B cell (primary cell): ENCODE data around the gene PLCB3. TPM values are rescaled to one million over a fixed set of nuclear protein-coding genes. Genes with fewer than 3 reads are reported as not detected.
A peak's percentile ranks its signal among the peaks of the same experiment; 100 is the strongest.

Experiments
- ATAC-seq: fragments of 200-7000 bp; cut with Tn5 transposase; one replicate; pipeline ENCODE4 v1.10.0; 2021; ENCODE audit warnings: low read depth, mild to moderate bottlenecking, moderate number of reproducible peaks, moderate library complexity
- CTCF ChIA-PET: fragments of 350-600 bp; sonication (Branson Sonifier 250); formaldehyde crosslinking; loops from one replicate; lab custom pipeline; 2021; ENCODE audit warnings: antibody characterized with exemption, inconsistent platforms; lab: Charles Lee
- POLR2A ChIA-PET: fragments of 350-600 bp; sonication (Branson Sonifier 250); formaldehyde crosslinking; loops from one replicate; lab custom pipeline; 2021; ENCODE audit warnings: antibody characterized with exemption; lab: Charles Lee
- DNase-seq: peaks from one replicate; pipeline ENCODE4 v3.0.0; 2013
- H2AFZ ChIP-seq: 2 replicates; pipeline ENCODE4 v1.6.1; 2012; ENCODE audit warnings: mild to moderate bottlenecking, low read depth, low read length; ENCODE audit not compliant: insufficient read depth, poor library complexity, severe bottlenecking
- H3K27ac ChIP-seq, 2 donors: 1 replicate in 1 of 2; 2 replicates in 1 of 2; pipeline ENCODE4 v1.5.1; 2012 to 2013; ENCODE audit warnings: low read length in 2 of 2, mild to moderate bottlenecking in 2 of 2, moderate library complexity in 1 of 2
- H3K27me3 ChIP-seq, 4 experiments: fragments of 200-600 bp in 1 of 4; sonication (generic) in 1 of 4; replicated peaks in 1 of 4; 1 replicate in 2 of 4; 2 replicates in 2 of 4; pipeline versions ENCODE4 v1.6.1 to v1.7.0; 2013 to 2016; ENCODE audit warnings: low read length in 3 of 4, mild to moderate bottlenecking in 2 of 4, mixed read lengths in 1 of 4, moderate library complexity in 1 of 4; ENCODE audit not compliant: insufficient read depth in 4 of 4, control insufficient read depth in 3 of 4; ENCODE audit errors: control extremely low read depth in 1 of 4
- H3K36me3 ChIP-seq, 2 experiments: replicated peaks in 1 of 2; 1 replicate in 1 of 2; 2 replicates in 1 of 2; pipeline versions ENCODE4 v1.6.1 to v1.7.1; 2013; ENCODE audit warnings: low read length in 1 of 2; ENCODE audit not compliant: insufficient read depth in 2 of 2, control insufficient read depth in 1 of 2; ENCODE audit errors: control extremely low read depth in 1 of 2, extremely low read depth in 1 of 2
- H3K4me1 ChIP-seq, 2 donors: fragments of 200-600 bp in 1 of 2; sonication (generic) in 1 of 2; 1 replicate in 1 of 2; 2 replicates in 1 of 2; pipeline versions ENCODE4 v1.5.1 to v1.6.1; 2013 to 2017; ENCODE audit warnings: low read length in 2 of 2; ENCODE audit not compliant: control insufficient read depth in 2 of 2, insufficient read depth in 2 of 2
- H3K4me2 ChIP-seq: replicated peaks from 2 replicates; pipeline ENCODE3; 2012; ENCODE audit warnings: mild to moderate bottlenecking, low read depth, low read length; ENCODE audit not compliant: poor library complexity, severe bottlenecking
- H3K4me3 ChIP-seq, 5 experiments: fragments of 200-600 bp in 1 of 5; sonication (generic) in 1 of 5; 1 replicate in 3 of 5; 2 replicates in 2 of 5; pipeline versions ENCODE4 v1.5.1 to v1.7.0; 2011 to 2016; ENCODE audit warnings: low read length in 4 of 5, mild to moderate bottlenecking in 4 of 5, low read depth in 2 of 5, control low read depth in 1 of 5, moderate library complexity in 1 of 5; ENCODE audit not compliant: insufficient read depth in 1 of 5; ENCODE audit errors: control extremely low read depth in 1 of 5, extremely low read depth in 1 of 5
- H3K79me2 ChIP-seq: fragments of 200-600 bp; sonication (generic); one replicate; pipeline ENCODE4 v1.6.0; 2016; ENCODE audit warnings: low read length; ENCODE audit not compliant: control insufficient read depth, insufficient read depth
- H3K9ac ChIP-seq: fragments of 200-600 bp; sonication (generic); 2 replicates; pipeline ENCODE4 v1.6.1; 2017; ENCODE audit warnings: mild to moderate bottlenecking, low read length, moderate library complexity
- H3K9me3 ChIP-seq, 3 donors: one replicate each; pipeline versions ENCODE4 v1.6.1 to v1.7.1; 2013; ENCODE audit warnings: low read length in 2 of 3; ENCODE audit not compliant: control insufficient read depth in 2 of 3, insufficient read depth in 1 of 3; ENCODE audit errors: control extremely low read depth in 1 of 3
- H4K20me1 ChIP-seq: 2 replicates; pipeline ENCODE4 v1.6.0; 2012; ENCODE audit warnings: mild to moderate bottlenecking, low read length; ENCODE audit not compliant: insufficient read depth, control insufficient read depth, poor library complexity, severe bottlenecking
- H3K27ac Mint-ChIP-seq: one replicate; pipeline ENCODE4 v1.8.0; 2021; ENCODE audit warnings: mixed read lengths
- H3K27me3 Mint-ChIP-seq: one replicate; pipeline ENCODE4 v1.8.0; 2021; ENCODE audit warnings: mixed read lengths
- H3K4me1 Mint-ChIP-seq: one replicate; pipeline ENCODE4 v1.8.0; 2021; ENCODE audit warnings: mixed read lengths
- H3K4me3 Mint-ChIP-seq: one replicate; pipeline ENCODE4 v1.8.0; 2021; ENCODE audit warnings: mixed read lengths
- H3K9me3 Mint-ChIP-seq: one replicate; pipeline ENCODE4 v1.8.0; 2022; ENCODE audit warnings: mixed read lengths; ENCODE audit not compliant: insufficient read depth
- EZH2 ChIP-seq: IDR thresholded peaks from 2 replicates; pipeline ENCODE4 v1.6.1; 2012; ENCODE audit warnings: borderline replicate concordance, low read depth, mild to moderate bottlenecking, moderate library complexity, low read length; ENCODE audit not compliant: insufficient read depth, poor library complexity, severe bottlenecking
- WGBS: methylation state at CpG from one replicate; pipeline ENCODE4 v1.1.5; 2013; ENCODE audit warnings: missing lambda C conversion rate; ENCODE audit not compliant: insufficient coverage; 5-methylcytosine and 5-hydroxymethylcytosine counted together
- intact Hi-C: fragments of 100-400 bp; cut with micrococcal nuclease; formaldehyde crosslinking; loops from one replicate; pipeline ENCODE4 v1.10.0; 2022
- polyA plus RNA-seq: library from polyadenylated mRNA; depleted of rRNA; stranded (reverse); fragments of >200 nt; gene quantifications from 2 replicates; pipeline ENCODE4 v1.2.3, GENCODE V29; 2012
- total RNA-seq, 2 donors: library from RNA; stranded (reverse); fragments of 120-200 nt in 1 of 2; gene quantifications; 1 replicate in 1 of 2; 2 replicates in 1 of 2; pipeline versions ENCODE4 v1.2.3 to v1.2.4, GENCODE V29; 2013 to 2022
- TF ChIP-seq, protein P1 (sequence below): fragments of 200-600 bp; IDR thresholded peaks from one replicate; pipeline ENCODE4 v1.8.0; 2022; ENCODE audit warnings: antibody characterized with exemption, mild to moderate bottlenecking

PLCB3 gene
- total and polyA plus RNA-seq, 2 donors (not counting 1 experiment from before 2014, with no cell fraction given): 3.0 to 8.1 TPM

- POLR2A ChIA-PET: interaction anchor here (1.2 to 6.3 kb wide), 3 partner anchors 14 to 19 kb away, joined by 3 to 78 read pairs (median 4); partner anchors contain the start of gene FERMT3
- 72% methylated on average over 22 of the region's 22 CpGs for WGBS
- peaks cover 21% of the 10 kb centered on the region for H3K79me2 ChIP-seq
- TF ChIP-seq, protein P1, sequence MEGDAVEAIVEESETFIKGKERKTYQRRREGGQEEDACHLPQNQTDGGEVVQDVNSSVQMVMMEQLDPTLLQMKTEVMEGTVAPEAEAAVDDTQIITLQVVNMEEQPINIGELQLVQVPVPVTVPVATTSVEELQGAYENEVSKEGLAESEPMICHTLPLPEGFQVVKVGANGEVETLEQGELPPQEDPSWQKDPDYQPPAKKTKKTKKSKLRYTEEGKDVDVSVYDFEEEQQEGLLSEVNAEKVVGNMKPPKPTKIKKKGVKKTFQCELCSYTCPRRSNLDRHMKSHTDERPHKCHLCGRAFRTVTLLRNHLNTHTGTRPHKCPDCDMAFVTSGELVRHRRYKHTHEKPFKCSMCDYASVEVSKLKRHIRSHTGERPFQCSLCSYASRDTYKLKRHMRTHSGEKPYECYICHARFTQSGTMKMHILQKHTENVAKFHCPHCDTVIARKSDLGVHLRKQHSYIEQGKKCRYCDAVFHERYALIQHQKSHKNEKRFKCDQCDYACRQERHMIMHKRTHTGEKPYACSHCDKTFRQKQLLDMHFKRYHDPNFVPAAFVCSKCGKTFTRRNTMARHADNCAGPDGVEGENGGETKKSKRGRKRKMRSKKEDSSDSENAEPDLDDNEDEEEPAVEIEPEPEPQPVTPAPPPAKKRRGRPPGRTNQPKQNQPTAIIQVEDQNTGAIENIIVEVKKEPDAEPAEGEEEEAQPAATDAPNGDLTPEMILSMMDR: no peak
- TF ChIP-seq EZH2: no peak
- intact Hi-C loops: no loop called here
- Mint-ChIP-seq H3K9me3 (no peaks in the 10 kb centered on the region), H3K27ac (peak overlapping the region; percentile 93), H3K27me3 (no peaks in the 10 kb centered on the region), H3K4me3 (peak overlapping the region; percentile 91), H3K4me1 (peaks cover 37% of the 10 kb centered on the region)
- H3K27me3 ChIP-seq: no peaks in the 10 kb centered on the region
- H3K36me3 ChIP-seq: peaks cover 0 to 31% of the 10 kb centered on the region in 2 experiments
- peak overlapping the region; percentile 85 for H3K9ac ChIP-seq
- peaks cover 13% of the 10 kb centered on the region for H4K20me1 ChIP-seq
- H3K27ac ChIP-seq: peak overlapping the region; percentile 5 to 82
- CTCF ChIA-PET: interaction anchor here (1.3 to 5.2 kb wide), 7 partner anchors 8 to 46 kb away, joined by 3 to 70 read pairs (median 6); partner anchors contain the start of genes FERMT3 and FKBP2
- H3K9me3 ChIP-seq: no peaks in the 10 kb centered on the region
- DNase-seq (no peak), ATAC-seq (no peak)
- no peak overlapping the region for H2AFZ ChIP-seq
- H3K4me3 ChIP-seq: peak overlapping the region; percentile 64 to 97 (median 92)
- peak overlapping the region; percentile 98 for H3K4me2 ChIP-seq
- H3K4me1 ChIP-seq: peaks cover 26 to 40% of the 10 kb centered on the region in 2 donors
Measured at GRCh38 chr11:64224891-64225607, 26.3 kb upstream of the PLCB3 start.
